HG03280 (cell line): ENCODE measurements around the gene PAM16.

ENCODE experiments used
- ATAC-seq: cut with Tn5 transposase; IDR thresholded peaks from one replicate; pipeline ENCODE4 v1.9.1; 2021; ENCODE audit warnings: mild to moderate bottlenecking, moderate library complexity; ENCODE audit not compliant: unreplicated experiment

PAM16 gene

DNA sequence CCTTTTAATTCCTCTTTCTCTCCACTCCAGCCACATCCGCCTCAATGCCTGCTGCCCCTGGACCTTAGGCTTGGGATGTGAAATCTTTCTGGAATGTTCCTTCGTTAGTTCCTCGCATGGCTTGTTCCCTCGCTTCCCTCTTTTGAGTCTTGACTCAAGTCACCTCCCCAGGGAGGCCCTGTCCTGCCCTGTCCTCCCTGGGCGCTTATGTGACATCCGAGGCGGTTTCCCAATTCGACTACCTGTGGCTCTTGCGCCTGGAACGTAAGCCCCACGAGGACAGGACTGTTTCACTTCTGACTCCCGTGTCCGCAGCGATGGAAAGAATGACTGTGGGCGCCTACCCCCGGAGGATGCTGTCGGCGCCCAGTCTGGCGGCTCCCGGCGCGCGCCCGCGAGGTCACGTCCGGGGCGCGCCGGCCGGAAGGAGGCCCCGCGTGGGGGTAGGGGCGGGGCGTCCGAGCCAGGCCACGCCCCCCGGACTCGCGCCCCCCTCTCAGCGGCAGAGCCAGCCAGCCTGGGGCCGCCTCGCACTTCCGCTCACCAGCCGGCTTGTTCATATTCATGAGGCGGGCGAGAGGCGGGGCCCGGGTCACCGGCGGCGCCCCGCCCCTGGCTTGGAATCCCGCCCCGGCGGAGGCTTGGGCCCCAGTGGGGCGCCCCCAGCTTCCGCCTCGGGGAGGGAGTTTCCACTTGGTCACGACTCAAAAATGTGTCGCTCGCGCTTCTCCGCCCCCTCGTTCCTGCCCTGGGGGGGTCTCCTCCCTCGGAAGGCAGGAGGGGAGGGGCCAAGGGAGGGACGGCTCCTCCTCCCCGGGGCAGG lies 43.7 kb downstream of the PAM16 start:
- ATAC-seq, result peak; percentile 93

DNA sequence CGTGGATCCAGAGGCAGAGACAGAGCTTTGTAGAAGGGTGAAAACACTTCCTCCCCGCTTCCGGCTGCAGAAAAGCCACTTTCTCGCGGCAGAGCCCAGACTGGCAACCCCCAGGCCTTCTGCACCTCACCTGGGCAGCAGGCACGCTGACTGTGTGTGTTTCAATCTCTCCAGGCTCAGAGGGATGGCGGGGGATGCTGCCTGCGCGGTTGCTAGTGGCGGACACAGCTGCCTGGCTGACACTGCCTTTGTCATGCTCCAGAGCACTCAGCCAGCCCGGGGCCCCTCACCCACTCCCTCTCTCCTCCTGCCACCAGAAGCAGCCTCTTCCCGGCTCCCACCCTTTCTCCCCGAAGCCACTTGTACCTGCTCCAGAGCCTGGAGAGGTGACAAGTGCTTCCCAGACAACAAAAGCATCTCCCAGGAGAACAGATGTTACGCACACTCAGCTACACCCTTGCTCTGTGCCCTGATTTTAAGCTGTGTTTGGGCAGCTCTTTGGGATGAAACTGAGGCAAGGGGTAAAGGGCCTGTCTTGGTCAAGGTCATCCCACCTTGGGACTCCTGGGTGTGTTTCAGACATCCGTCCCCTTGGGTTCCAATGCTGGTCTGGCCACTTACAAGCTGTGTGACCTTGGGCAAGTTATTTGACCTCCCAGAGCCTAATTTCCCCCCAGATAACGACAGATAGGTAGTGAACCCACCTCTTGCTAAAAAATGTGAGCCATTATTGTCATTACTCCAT lies 44.5 kb downstream of the PAM16 start:
- no peak for ATAC-seq

DNA sequence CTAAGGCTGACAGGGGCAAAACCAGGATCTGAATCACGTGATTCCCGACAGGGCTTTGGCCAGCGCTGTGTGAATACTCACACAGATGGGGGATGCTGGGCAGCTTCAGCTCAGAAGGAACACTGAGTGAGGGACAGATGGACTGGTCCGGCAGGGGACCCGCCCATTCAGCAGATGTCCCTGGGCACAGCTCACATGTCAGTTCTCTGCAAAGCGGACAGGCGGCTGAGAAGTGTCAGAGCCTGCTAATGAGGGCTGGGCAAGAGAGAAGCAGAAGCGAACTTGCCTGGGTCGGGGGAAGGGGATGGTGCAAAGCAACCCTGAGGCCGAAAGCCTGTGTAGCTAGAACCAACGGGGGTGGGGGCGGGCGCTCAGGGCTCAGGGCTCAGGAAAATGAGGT lies 47.1 kb downstream of the PAM16 start:
- no peak for ATAC-seq

DNA sequence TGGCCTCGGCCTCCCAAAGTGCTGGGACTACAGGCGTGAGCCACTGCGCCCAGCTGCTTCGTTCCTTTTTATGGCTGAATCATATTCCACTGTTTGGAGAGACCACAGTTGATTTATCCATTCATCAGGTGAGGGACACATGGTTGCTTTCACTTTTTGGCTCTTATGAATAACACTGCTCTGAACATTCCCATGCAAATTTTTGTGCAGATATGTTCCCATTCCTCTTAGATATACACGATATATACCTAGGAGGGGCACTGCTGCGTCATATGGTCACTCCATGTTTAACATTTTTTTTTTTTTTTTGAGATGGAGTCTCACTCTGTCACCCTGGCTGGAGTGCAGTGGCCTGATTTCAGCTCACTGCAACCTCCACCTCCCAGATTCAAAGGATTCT lies 49.2 kb downstream of the PAM16 start:
- no peak for ATAC-seq

DNA sequence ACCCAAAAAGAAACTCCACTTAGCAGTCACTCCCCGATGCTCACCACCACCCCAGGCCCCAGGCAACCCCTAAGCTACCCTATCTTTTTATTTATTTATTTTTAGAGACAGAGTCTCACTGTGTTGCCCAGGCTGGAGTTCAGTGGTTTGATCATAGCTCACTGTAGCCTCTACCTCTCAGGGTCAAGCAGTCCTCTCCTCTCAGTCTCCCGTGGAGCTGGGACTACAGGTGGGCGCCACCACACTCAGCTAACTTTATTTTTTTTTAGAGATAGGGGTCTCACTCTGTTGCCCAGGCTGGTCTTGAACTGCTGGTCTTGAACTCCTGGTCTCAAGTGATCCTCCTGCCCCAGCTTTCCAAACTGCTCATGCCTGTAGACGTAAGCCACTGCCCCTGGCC lies 49.9 kb downstream of the PAM16 start:
- ATAC-seq, result no peak

DNA sequence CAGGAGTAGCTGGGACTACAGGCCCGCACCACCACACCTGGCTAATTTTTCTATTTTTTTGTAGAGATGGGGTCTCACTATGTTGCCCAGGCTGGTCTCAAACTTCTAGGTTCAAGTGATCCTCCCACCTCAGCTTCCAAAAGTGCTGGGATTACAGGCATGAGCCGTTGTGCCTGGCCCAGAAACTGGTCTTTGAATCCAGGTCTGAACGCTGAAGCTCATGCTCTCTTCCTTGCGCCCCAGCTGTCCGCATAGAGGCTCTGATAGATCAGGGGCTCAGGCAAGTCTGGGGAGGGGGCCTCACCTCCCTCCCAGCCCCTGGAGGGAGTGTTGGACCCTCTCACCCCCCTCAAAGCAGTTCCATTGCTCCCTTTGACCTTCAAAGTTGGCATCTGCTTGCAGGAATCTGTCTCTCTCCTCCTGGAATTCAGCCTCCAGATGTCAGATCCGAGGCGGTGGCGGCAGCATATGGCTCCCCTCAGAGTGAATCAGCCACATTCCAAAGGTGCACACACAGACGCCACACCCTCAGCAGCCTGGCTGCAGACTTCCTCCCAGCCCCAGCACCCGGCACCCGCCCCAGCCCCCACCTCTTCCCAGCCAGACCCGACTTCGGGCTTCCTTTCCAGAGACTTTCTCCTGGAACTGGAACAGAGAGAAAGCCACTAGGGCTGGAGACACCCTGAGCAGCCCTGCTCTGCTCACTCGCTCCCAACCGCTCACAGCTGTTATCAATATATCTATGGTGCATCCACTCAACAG lies 52.2 kb downstream of the PAM16 start:
- no peak for ATAC-seq

DNA sequence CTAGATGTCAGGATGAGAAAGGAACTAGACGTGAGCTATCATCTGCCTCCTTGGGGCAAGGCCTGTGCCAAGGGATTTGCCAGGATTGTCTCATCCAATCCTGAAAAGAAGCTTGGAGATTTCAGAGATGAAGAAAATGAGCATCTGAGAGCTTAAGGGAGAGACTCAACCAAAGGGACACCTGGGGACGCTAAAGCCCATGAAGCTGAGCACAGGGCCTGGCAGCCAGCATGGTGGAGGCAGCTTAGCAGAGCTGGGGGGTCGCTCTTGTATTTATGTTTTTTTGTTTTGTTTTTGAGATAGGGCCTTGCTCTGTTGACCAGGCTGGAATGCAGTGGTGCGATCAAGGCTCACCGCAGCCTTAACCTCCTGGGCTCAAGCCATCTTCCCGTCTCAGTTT lies 53.6 kb downstream of the PAM16 start:
- ATAC-seq, result no peak

DNA sequence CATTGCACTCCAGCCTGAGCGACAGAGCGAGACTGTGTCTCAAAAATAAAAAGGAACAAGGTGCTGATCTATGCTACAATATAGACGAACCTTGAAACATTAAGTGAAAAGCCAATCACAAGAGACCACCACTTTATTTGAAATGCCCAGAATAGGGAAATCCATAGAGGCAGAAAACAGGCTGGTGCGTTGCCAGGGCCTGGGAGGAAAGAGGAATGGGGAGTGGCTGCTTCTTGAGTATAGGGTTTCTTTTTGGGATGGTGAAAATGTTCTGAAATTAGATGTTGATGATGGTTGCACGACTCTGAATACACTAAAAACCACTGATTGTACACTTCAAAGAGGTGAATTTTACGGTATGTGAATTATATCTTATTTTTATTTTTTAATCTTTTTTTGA lies 55.5 kb downstream of the PAM16 start:
- no peak for ATAC-seq

DNA sequence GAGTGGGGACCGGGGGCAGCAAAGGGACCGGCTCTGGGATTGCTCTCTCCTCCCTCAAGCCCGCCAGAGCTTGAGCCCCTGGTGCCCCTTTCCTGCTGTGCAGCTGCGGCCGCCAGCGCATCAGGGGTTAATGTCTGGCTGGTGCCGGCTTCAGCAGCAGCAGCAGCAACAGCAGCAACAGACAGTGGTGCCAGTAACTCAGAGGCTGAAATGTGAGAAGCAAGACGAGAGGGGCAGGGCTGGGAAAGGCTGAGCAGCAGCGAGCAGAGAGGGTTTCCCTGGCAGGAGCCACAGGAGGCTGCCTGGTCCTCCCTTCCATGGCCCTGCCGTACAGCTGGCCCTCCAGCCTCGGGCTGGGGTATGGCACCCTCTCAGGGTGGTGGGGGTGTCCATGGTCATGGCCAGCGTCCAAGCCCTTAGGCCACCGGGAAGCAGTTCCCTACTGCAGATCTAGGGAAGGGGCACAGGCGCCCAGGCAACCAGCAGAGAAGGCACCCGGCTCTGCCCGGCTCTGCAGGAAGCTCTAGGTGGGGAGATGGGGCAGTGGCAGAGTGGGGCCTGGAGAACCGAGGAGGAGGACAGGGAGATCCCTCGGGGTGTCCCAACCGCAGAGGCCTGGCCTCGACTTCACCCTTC lies 57.2 kb downstream of the PAM16 start:
- ATAC-seq, result no peak

DNA sequence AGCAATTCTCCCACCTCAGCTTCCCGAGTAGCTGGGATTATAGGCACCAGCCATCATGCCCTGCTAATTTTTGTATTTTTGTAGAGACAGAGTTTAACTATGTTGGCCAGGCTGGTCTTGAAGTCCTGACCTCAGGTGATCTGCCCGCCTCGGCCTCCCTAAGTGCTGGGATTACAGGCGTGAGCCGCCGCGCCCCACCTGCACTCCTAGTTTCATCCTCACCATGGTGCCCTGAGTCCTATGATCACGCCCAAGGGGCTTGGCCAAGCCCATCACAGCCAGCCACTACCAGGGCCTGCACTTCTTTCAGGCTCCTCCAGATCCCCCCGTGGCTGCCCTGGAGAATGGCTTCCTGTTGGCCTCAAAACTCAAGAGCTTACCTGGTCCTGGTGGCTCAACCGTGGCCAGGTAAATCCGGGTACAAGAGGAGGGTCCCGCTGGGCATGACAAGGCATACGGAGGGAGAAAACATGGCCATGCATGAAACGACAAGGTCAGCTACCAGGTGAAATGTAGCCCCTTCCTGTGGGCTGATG lies 57.9 kb downstream of the PAM16 start:
- ATAC-seq, result no peak

DNA sequence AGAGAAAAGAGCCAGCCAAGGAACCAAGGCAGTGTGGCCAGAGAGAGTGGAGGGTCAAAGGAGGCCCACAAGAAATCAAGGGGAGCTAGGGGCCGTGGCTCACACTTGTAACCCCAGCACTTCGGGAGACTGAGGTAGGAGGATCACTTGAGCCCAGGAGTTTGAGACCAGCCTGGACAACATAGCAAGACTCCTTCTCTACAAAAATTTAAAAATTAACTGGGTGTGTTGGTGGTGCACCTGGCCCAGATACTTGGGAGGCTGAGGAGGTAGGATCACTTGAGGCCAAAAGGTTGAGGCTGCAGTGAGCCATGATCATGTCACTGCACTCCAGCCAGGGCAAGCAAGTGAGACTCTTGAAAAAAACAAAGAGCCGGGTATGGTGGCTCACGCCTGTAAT lies 59.4 kb downstream of the PAM16 start:
- ATAC-seq, result no peak
